ENCODE data around the gene ABCB1. TPM values are rescaled to one million over a fixed set of nuclear protein-coding genes. Genes with fewer than 3 reads are reported as not detected.

The ABCB1 gene
- total and polyA plus RNA-seq, 9 of the 15 experiments (the other 6 are each of a cell fraction or from before 2014, with no cell fraction given) = 0.03 to 0.86 (median 0.52) TPM

- intact Hi-C loops (cut with micrococcal nuclease) = no loop called here
- CTCF ChIA-PET (ENCODE audit: low intra/inter-chr PET ratio) = no interaction called here
- no TSS peak for BruUV-seq (replicated peaks)
Observed at GRCh38 chr7:87513735-87514335, 86.8 kb downstream of the ABCB1 start.

More at GRCh38 chr7:87513735-87514335, 86.8 kb downstream of the ABCB1 start:
- no peaks in the 10 kb centered on the region for H3K9me1 ChIP-seq (ENCODE audit: control insufficient read depth, insufficient read depth, low read length)
- no peak overlapping the region for H3K27ac ChIP-seq (ENCODE audit: extremely low read depth, low read depth, low read length)
- no peak overlapping the region for H3K4me3 ChIP-seq
- H3K9ac ChIP-seq (ENCODE audit: insufficient read depth in 1 of 2, low read depth in 2 of 2, low read length in 2 of 2) = no peak overlapping the region
- no peak for DNase-seq (ENCODE audit: extremely low read depth in 1 of 4, low spot score in 3 of 4)
- no peak for FAIRE-seq
- POLR2A ChIA-PET = no interaction called here
- no peak for TF ChIP-seq CSDE1 (IDR thresholded peaks at IDR 0.05)
- TF ChIP-seq ZNF561 (CRISPR knock-in tag; conservative IDR thresholded peaks at IDR 0.05) = no peak
- no peak for TF ChIP-seq TEAD1 (CRISPR knock-in tag; IDR thresholded peaks at IDR 0.05)
- no peak for TF ChIP-seq NONO (IDR thresholded peaks at IDR 0.05; ENCODE audit: low read depth in 2 of 2, low read length in 1 of 2)
- TF ChIP-seq ZNF232 (CRISPR knock-in tag; IDR thresholded peaks at IDR 0.05) = no peak
- TF ChIP-seq ZNF785 (CRISPR knock-in tag; IDR thresholded peaks at IDR 0.05) = no peak
- TF ChIP-seq KDM1A (IDR thresholded peaks at IDR 0.05) = no peak
- TF ChIP-seq PREB (CRISPR knock-in tag; IDR thresholded peaks at IDR 0.05) = no peak
- TF ChIP-seq SNIP1 (IDR thresholded peaks at IDR 0.05; ENCODE audit: low read depth) = no peak
- TF ChIP-seq ZNF354B (CRISPR knock-in tag; IDR thresholded peaks at IDR 0.05) = no peak
- TF ChIP-seq KLF6 (CRISPR knock-in tag; IDR thresholded peaks at IDR 0.05; ENCODE audit: borderline replicate concordance) = no peak
- TF ChIP-seq NR0B1 (IDR thresholded peaks at IDR 0.05; ENCODE audit: partially characterized antibody) = no peak
- no peak for TF ChIP-seq THAP7 (CRISPR knock-in tag; IDR thresholded peaks at IDR 0.05)
- no peak for TF ChIP-seq KDM2B (CRISPR knock-in tag; IDR thresholded peaks at IDR 0.05)
- no peak for TF ChIP-seq CBX2 (IDR thresholded peaks at IDR 0.05; ENCODE audit: insufficient read depth, low read length, poor library complexity, severe bottlenecking)
- TF ChIP-seq FOXP1 (CRISPR knock-in tag; IDR thresholded peaks at IDR 0.05) = no peak
- TF ChIP-seq ETV1 (tag; conservative IDR thresholded peaks at IDR 0.05; ENCODE audit: low read depth) = no peak
- no peak for TF ChIP-seq STAT5B (CRISPR knock-in tag; IDR thresholded peaks at IDR 0.05)
- no peak for TF ChIP-seq RBM14 (IDR thresholded peaks at IDR 0.05; ENCODE audit: borderline replicate concordance, insufficient read depth, low read depth, low read length)
- no peak for TF ChIP-seq E2F1 (CRISPR knock-in tag; IDR thresholded peaks at IDR 0.05)
- no peak overlapping the region for H2AFZ ChIP-seq (ENCODE audit: low read depth, low read length)
- no peaks in the 10 kb centered on the region for H3K79me2 ChIP-seq (ENCODE audit: control insufficient read depth, insufficient read depth, low read length)
- WGBS (ENCODE audit: insufficient coverage, low coverage, missing lambda C conversion rate) = 0% methylated on average over 5 of the region's 5 CpGs
- no peaks in the 10 kb centered on the region for H3K36me3 ChIP-seq (ENCODE audit: control insufficient read depth, insufficient read depth, low read length)
- no peak overlapping the region for H3K4me2 ChIP-seq (ENCODE audit: insufficient read depth, low read length)
- no peak for ATAC-seq
- H3K27me3 ChIP-seq (ENCODE audit: control insufficient read depth in 2 of 2, insufficient read depth in 2 of 2, low read length in 2 of 2) = no peaks in the 10 kb centered on the region
- in situ Hi-C loops (cut with MboI) = no loop called here
- no peaks in the 10 kb centered on the region for H3K9me3 ChIP-seq (replicated peaks; ENCODE audit: control insufficient read depth, insufficient read depth, low read depth, low read length)
- H4K20me1 ChIP-seq (replicated peaks; ENCODE audit: control insufficient read depth, insufficient read depth, low read length) = no peaks in the 10 kb centered on the region
- no peaks in the 10 kb centered on the region for H3K4me1 ChIP-seq (replicated peaks in 1 of 2; ENCODE audit: control insufficient read depth in 2 of 2, insufficient read depth in 2 of 2, low read length in 2 of 2)

Measured in K562 (cell line).